GM18868 (cell line): Measurements from ENCODE around the gene CCDC141.
A peak's percentile ranks its signal among the peaks of the same experiment; 100 is the strongest.

Source experiments
- ATAC-seq: cut with Tn5 transposase; IDR thresholded peaks from one replicate; pipeline ENCODE4 v1.9.1; 2021; ENCODE audit warnings: mild to moderate bottlenecking, moderate library complexity; ENCODE audit not compliant: unreplicated experiment

Gene CCDC141

DNA sequence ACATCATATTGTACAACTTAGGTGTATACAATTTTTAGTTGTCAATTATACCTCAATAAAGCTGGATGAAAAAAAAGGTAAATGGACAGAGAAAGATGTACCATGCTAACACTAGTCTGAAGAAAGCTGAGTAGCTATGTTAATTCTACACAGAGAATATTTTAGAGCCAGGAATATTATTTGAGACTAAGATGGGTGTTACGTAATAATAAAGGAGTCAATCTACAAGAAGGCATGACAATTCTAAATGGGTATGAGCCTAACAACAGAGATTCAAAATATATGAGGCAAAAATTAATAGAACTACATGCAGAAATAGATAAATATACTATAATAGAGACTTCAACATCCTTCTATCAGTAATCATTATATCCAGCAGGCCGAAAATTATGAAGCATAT, 69.1 kb downstream of the CCDC141 start:
- no peak for ATAC-seq

DNA sequence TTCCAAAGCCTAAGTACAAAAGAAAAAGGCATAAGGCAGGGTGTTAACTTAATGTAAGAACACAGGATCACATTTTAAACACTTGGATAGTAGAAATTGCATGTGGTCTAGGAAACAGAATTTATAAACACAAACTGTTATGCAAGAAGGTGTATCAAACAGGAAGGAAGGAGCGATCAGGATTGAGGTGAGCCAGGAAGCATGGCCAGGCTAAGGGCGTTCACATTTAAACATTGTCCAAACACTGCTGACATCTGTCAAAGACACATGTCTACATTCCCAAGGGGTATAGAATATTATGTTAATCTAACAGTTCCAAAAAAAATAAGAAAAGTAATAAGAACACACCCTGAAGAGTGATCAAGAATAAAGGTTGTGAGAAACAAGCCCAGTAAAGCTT, 71.3 kb downstream of the CCDC141 start:
- ATAC-seq, result no peak

DNA sequence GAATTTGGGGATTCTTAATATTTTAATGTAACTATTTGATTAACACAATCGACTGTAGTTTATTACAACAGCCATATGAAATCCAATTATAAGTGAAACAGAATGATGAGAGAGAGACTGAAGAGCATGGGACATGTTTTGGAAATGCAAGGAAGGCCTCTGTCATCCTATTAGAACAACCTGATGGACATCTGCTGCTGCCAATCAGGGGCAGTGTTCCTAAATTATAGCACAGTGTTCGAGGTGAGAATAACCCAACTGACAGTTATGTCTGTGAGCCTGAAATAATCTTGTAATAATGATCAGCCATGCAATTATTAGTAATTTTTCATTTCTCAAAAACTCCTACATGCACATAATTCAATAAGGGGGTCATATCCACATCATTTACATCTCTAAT, 73.6 kb downstream of the CCDC141 start:
- ATAC-seq, result no peak

DNA sequence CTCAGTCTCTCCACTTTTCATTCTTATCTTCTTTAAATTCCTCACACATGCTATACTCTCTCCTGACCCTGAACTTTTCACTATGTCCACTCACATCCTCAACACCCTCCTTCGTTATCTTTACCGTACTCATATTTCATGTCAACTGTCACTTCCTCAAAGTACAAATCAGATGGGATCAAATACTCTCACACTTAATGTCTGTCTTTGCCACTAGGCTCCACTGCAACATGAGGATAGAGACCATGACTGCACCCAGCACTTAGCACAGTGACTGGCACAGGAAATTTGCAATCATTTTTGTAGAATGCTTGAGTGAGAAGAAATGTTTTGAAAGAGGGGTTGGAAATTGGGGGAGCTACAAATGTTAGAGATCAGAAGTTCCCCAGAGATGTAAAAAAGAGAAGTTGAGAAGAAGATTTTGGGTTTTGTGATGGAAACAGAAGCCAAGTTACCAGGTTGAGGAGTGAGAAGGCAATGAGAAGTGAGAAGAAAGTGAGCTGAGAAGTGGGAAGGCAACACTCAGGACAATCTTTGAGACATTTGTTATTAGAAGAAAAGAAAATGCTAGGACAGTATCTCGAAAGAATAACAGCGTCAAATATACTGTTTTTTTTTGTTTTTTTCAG, 87.0 kb downstream of the CCDC141 start:
- no peak for ATAC-seq

DNA sequence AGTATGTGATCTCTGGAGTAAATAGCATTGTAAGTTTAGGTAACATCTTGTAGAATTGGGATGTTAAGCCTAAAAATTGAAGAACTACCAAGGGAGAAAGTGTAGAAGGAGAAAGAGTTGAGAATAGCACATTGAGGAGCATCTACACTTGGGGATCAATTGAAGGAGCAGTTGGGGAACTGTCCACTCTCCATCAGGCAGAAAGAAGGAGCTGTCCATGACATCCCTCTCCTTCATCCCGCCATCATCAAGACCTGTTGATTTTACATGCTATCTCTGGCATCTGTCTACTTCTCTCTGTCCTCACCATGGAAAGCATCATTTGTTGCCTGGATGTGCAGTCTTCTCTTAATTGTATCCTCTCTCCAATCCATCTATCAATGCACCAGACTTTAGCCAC, 87.8 kb downstream of the CCDC141 start:
- ATAC-seq, result no peak

DNA sequence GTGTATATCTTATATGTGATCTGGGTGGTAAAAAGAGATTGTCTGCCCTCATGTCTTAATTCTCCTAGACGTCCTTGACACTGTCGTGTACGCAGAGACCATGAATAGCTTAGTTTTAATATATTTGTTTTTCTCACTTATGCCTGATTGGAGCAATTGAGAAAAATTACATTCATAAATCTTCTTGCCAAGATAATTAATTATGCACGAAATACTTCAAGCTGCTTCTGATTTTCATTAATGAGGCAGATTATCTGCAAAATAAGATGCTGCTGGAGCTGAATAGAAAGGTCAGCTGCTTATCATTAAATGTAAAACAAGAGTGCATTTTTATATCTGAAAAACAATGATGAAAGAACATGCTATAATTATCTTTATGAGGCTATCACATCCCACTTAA, 95.9 kb downstream of the CCDC141 start:
- no peak for ATAC-seq

DNA sequence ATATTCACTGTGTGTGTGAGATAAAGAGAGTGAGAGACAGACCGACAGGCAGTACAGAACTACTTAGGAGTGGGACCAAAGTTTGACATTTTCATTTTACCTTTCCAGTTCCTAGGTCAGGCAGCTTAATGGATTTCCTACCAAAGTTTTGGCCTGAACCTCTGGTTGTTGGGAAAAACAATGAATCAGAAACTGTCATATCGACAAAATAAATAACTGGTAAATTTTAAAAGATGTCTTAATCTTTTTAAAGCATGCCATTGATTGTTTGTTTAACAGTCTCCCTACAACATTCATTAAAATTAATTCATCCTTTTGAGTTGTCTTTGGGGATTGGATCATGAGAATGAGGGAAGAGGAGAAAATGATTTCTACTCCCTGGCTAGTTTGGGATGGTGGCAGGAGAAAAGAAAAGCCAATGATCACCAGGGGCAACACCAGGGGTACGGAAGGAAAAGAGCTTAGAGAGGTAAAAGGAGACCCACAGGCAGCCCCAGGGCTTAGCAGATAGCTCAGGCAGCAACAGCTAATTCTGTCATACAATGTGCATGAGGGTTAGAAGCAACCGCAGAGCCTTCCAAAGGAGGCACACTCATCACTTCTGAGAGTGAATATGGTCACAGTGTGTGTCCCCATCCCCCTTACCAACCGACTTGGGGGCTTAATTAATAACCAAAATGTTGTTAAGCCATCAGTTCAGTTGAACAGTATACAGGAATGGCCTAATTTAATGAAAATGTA, 98.5 kb downstream of the CCDC141 start:
- no peak for ATAC-seq

DNA sequence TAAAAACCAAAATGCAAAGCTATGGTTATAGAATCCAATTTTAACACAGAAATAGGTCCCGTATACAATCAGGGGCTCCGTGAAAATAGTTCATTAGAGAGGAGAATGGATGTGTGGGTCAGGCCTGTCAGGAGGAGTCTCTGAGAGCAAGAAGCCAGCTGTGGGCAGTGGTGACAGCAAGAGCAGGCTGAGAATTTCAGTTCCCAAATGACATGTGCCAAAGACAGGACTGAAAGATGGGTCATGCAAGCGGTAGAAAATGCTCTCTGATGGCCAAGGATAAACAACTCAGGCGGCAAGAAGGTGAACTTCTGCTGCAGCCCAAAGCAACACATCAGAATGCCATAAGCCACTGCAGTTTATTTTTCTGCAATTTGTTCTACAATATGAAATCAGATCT, 100.4 kb downstream of the CCDC141 start:
- peak; percentile 82 for ATAC-seq

DNA sequence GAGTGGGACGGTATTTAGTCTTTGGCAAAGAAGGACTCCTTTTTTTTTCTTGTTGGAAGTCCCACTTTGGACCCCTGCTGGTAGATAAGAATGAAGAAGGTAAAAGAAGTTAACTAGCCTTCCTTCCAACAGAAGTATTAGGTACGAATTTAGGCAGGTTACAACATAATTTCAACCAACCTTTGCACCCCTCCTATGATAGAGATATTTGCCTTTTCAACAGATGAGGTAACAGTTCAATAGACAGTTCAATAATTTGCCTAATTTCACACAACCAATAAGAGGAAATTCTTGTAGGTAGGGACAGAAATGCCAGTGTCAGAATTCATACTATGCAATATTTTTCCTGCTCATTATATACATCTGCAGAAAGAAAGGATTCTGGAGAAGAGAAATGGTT, 100.8 kb downstream of the CCDC141 start:
- ATAC-seq, result no peak

DNA sequence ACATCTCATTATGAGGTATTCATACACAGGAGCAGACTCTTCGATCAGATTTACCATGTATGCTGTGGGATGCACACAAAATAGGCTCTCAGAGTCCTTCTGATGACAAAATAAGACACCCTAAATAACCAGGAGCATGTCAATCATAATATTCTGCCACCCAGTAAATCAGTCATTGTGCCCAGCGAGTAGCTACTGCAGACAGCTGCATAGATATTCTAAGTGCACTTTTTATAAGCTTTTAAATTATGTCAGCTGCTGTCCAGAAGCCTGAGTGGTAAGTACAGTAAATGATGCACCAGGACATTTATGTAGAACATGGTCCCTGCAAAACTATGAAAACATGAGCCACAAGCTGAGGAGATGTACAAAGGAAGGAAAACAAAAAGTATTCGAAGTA, 102.9 kb downstream of the CCDC141 start:
- no peak for ATAC-seq

DNA sequence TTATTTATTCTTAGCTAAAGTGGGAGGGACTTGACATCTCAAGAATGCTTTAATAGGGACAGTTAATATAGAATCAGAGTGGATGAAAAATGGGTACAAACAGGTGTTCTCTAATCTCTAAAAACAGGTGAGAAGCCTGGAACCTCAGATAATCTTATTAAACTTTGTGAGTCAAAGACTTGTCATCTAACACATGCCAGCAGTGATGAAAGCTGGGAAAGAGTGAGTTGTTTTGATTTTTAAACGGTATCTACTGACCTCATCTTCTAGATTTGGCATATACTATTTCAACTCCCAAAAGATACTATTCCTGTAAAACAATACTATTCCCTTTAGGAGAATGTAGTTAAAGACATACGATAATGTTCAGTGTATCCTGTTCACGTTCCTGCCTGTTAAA, 103.4 kb downstream of the CCDC141 start:
- ATAC-seq, result no peak

DNA sequence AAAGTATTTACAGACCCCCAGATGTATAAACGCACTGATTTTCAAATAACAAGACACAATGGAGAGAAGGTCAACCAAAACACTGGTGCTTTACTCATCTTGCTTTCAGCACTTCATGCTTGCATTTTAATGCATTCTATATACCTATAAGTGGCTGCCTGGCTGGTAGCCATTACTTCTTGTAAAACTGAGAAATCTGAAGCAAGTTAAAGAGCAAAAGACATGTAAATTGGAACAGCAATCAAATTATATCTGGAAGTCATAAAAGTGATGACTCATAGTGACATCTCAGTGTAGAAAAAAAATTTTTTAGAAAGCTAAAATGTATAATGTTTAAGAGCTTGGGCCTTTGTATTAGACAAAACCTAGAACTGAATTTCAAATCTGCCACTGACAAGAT, 106.2 kb downstream of the CCDC141 start:
- ATAC-seq, result no peak

DNA sequence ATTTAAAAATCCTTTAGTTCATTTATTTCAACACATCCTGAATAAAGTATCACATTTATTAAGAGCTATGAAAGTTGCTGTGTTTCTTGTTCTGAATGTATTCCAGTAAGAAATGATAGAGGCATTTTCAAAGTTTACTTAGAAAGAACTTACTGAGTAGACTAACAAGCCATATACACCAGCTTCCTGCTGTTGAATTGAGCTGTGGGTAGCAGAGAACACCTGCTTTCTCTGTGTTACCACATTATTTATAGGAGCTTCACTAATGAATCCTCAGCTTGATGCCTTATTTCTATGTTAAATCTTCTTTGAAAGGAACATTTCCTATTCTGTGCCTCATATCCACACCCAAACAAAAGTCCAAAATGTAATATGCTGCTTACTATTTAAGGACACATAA, 115.4 kb downstream of the CCDC141 start:
- no peak for ATAC-seq

DNA sequence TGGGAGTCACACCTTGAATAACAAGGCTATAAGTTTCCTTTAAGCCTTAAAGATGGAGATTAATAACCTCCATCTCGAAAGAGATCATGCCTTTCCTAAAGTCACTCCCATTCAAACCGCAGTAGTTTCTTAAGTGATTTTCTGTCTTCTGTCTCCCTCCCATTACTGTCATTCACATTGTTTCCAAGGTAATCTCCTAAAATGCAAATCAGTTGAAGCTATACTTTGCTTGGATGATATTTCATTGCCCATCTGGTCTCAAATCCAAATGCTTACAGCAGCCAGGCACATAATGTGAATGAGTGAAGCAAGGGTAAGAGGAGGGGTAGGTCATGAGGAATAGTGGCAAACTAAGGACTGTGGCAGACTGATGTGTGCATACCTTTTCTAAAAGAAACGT, 116.4 kb downstream of the CCDC141 start:
- no peak for ATAC-seq

DNA sequence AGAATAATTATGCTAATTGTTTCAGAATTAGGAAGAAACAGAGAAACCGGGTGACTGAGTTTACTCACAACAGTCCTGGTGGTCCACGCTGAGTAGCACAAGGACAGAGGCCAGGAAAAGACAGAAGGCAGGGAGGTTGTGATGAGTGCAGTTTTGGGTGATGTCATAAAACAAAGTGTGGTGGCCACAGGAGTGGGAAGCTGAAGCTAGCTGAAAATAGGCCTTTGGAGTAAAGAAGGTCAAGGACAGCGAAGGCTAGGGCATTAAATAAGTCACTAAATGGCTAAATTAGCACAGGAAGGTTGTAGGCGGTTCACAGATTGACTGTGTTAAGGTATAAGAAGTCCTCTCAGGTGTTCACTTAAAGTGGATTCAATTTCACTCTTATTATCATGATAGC, 121.9 kb downstream of the CCDC141 start:
- ATAC-seq, result peak; percentile 73

DNA sequence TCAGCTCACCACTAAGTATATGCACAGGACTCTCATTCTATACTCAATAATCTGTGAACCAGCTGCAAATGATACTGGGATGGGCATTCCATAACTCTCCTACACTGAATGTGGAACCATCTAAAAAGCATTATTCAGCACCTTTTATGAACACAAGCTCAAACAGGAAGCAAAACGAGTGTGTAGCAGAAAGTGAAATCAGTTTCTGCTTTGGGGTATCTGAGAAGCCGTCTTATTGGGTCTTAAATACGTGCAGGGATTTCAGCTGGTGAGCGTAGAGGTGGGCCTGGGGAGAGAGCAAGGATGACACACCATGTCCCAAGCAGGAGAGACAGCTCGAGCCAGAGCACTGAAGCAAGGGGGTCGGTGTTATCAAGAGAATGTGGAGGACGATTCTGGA, 122.8 kb downstream of the CCDC141 start:
- ATAC-seq, result peak; percentile 53

DNA sequence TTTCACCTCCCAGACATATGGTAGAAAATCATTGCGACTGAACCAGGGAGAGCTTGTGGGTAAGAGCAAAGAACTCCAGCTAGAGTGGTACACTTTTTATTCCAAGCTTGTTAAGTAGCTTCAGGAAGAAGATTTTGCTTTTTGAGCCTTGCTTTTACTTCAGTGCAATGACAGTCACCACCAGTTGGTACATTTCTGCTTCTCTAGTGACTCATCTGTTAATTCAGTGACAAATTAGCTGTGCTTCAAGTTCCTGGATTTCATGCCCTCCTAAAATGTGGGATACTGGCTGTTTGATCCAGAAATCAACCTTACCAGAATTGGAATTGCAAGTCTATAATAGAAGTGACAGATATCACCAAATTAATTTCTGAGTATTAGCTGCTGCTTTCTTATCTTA, 125.1 kb downstream of the CCDC141 start:
- no peak for ATAC-seq

DNA sequence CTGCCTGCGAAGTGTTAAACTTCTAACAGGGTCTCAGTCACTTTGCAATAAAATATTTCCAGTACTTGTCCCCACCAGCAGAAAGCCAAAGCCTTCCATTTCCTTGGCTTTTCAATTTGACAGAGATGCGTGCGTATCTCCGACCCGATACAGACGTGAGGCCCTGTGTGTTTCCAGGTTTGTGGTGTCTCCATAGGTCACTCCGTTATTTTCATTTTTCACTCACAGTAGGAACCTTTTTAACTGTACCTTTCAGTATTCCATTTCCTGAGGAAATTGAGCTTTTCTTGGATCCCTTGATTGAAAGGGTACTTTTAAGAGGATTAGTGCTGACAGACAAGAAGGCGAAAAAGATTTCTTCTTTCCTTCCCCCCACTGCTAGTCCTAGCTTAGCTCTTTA, 126.4 kb downstream of the CCDC141 start:
- no peak for ATAC-seq

DNA sequence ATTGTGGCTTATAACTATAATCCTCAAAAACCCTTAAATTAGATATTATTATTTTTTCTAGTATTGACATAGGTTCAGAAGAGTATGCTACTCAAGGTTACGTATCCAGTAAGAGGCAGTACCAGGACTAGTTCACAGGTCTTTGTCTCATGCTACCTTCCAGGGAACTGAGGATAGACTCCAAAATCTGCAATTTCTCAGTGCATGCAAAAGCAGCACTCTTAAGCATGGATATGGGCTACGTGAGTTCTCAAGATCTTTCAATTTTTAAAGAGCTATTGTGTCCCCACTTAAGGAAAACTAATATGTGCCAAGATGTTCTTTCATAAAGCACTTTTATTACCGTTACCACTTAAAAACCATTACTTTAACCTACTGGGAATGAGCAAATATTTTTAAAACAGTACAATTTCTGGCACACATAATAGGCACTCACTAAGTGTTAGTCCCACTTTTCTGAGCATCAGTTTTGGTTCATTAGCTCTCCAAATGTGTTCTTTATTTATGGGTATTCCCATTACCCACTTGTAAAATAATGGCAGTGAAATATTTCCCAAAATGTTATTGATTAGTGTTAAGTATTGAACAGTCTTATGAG, 128.9 kb downstream of the CCDC141 start:
- ATAC-seq, result no peak

DNA sequence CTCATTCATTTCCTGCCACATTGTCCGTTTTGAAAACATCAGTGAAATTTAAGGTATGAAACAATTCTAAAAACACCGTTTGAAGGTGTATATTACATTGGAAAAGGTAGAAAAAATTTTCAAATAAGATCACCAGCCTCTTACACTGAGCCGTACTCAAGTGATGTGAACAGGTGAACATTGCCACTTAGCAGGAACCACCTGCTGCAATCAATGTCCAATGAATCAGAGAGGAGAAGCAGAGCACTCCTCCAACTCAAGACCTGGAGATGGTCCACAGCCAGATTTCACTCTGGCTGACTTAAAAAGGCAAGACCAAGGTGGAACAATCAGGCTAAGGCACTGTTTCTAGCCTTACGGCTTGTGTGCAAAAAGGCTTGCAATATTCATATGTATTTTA, 132.4 kb downstream of the CCDC141 start:
- ATAC-seq, result no peak

DNA sequence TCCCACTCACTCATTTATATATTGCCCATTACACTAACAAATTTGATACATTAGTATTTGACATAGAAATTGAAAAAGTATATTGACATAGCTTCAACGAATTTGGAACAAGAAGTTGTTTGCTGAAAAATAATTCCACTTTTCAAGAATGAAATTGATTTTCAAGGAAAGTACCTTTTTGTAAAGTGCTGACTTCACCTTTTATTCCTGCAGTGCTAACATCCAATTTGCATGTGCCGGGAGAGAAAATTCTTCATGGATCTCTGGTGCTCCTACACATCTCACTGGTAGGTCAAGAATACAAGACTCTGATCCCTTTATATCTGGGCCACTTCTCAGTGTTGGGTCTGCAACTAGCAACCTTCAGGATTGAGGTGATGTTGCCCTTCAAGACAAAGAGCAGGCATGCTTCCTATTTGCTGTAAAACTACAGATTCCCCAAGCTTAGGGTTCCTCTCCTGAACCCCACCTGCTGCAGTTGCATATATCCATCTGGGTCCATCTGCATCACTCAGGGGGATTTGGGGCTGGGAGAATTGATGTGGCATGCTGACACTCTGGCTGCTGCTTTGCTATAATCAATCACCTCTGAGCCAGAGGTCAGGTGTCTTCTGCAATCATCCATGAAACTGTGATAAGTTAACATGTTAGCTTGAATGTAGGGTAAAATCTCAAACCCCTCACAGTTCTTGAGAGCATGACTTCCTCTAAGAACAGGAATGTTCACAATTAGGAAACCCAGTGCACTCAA, 134.3 kb downstream of the CCDC141 start:
- no peak for ATAC-seq
